HG03432 (cell line): ENCODE results near the gene AREG.
"Not testable (repeated sequence)": the region's sequence is repeated elsewhere in the genome, so short reads cannot be mapped to it uniquely, and the experiment has no call there.

Source experiments
- ATAC-seq: cut with Tn5 transposase; IDR thresholded peaks from one replicate; pipeline ENCODE4 v1.9.1; 2021; ENCODE audit warnings: mild to moderate bottlenecking, moderate library complexity; ENCODE audit not compliant: unreplicated experiment

AREG gene, protein sequence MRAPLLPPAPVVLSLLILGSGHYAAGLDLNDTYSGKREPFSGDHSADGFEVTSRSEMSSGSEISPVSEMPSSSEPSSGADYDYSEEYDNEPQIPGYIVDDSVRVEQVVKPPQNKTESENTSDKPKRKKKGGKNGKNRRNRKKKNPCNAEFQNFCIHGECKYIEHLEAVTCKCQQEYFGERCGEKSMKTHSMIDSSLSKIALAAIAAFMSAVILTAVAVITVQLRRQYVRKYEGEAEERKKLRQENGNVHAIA

DNA sequence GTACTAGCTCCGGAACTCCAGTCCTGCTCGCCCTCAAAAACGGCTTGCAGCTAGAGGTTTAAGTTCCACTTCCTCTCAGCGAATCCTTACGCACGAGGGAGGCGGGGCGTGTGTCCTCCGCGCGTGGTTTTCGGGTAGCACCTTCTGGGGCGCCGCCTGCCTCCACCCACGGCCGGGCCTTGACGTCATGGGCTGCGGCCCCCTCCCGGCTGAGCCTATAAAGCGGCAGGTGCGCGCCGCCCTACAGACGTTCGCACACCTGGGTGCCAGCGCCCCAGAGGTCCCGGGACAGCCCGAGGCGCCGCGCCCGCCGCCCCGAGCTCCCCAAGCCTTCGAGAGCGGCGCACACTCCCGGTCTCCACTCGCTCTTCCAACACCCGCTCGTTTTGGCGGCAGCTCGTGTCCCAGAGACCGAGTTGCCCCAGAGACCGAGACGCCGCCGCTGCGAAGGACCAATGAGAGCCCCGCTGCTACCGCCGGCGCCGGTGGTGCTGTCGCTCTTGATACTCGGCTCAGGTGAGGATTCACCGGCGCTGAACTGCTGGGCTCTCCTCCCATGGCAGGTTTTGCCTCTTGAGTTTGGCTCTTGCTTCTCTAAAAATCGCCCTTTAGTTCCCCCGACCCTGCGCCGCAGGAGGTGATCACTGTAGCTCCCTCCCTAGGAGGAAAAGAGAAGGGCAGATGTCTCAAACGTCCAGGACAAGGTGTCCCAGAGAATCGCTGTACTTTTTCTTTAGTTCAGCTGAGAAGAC is at the start of gene AREG:
AREG (plus strand) TSS at position 246 of the 752 bp plus-strand sequence; CDS start at position 456, 210 bp downstream.
- ATAC-seq: peak; percentile 94

DNA sequence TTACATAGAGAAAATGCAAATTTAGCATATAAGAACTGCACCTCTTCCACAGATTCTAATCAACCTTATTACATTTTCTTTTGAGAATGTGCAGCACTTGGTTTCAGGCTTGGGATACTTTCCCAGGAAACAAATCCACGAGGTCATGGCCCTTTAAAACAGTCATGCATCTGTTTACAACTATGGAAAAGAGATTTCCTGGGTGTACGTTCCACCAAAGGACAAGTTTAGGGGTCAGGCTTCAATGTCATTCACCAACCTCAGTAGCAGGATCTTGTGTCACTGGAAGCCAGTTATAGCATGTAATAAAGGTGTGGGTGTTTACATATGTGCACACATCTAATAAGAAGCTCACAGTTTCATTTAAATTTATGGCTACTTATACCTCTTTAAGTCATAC is 49.3 kb upstream of the AREG start:
- no peak for ATAC-seq

DNA sequence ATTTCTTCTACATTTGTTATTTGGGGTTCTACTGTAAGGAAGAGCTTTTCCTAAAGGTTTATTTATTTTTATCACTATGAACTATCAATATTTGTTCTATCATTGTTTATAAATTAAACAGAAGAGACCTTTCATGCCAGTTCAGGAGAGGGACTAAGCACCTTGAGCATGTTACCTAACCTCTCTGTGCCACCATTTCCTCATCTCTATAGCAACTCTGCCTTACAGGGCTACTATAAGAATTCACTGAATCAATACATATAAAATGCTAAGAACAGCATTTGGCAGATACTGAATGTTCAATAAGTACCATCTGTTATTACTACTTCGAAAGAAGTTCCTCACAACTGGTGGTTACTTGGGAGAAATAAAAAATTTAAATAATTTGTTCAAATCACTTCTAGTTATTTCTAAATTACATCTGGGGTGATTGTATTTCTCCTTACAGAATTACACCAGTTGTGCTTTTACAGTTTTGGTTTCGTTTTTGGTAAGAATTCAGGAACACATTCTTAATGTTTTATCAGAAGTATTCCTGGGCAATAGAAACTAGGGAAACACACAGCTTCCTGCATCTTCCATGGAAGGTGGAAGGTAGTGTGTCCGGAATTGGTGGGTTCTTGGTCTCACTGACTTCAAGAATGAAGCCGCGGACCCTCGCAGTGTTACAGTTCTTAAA is 47.0 kb upstream of the AREG start:
- peak; percentile 65 for ATAC-seq

DNA sequence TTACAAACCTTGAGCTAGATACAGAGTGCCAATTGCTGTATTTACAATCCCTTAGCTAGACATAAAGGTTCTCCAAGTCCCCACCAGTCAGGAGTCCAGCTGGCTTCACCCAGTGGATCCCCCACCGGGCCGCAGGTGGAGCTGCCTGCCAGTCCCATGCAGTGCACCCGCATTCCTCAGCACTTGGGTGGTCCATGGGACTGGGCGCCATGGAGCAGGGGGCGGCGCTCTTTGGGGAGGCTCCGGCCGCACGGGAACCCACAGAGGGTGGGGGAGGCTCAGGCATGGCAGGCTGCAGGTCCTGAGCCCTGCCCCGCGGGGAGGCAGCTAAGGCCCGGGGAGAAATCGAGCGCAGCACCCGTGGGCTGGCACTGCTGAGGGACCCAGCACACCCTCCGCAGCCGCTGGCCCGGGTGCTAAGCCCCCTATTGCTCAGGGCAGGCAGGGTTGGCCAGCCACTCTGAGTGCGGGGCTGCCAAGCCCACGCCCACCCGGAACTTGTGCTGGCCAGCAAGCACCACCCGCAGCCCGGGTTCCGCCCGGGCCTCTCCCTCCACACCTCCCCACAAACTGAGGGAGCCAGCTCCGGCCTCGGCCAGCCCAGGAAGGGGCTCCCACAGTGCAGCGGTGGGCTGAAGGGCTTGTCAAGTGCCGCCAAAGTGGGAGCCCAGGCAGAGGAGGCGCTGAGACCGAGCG is 45.9 kb upstream of the AREG start:
- ATAC-seq: not testable (repeated sequence)

DNA sequence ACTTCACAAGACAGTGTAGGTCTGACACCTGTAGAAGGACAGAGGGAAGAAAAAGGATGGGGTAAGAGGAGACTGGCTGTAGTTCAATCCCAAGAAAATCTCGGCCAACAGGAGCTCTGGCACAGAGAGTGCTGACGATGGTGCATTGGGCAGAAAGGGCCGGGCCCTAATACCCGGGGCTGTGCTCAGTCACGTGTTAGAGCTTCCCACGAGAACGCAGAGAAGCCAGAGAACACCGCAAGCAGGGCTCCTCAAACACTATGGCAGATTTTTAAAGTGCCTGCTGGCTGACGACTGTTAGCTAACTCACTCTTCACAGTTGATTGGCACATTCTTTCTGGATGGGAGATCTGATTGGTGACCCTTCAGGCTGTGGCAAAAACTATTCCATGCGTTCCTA is 44.5 kb upstream of the AREG start:
- ATAC-seq: no peak

DNA sequence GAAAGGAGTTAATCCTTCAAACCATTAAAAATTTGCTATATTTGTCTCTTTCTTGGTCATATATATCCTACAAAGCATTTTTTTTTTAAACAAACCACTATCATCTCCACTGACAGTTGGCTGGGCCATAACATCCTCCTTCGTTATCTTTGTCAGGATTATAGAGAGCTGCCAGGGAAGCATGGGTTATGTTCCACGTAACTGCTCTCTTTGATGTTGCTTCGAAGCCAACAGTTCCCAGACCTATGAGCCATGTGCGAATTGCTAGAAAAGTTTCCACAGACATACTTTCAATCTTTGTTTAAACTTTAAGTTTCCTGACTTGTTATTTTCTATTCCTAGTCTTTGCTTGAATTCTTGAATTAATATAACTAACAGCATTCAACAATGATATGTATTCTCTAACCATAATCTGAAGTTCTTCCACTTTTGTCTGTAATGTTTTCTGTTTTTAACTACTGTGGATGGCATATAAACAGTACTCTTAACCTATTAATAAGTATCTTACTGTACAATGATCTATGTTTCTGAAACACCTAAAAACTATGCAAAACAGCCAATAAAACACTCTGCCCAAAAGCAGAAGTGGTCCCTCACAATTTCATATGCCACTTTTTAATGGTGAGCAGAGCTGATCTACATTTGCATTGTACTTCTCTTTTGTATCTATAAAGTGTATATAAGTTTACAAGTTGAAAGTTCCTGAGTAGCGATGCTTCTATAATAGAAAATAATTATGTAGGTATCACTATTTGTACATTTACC is 42.1 kb upstream of the AREG start:
- peak; percentile 93 for ATAC-seq

DNA sequence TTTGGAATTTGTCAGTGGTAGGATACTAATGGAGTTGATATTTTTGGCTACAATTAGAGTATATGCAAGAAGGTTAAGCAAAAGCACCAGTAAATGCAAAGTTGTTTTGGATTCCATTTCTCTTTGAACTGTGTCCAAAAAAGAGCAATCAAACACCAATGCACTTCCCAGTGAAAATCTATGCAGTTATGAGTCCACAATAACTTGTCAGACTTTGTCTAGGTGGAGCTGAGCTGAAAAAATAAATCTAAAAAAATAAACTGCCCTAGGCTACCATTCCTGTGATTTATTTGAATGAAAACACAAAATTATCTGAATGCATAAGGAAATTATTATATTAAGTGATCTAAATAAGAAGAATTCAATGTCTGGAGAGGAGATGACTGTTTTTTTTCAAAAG is 37.0 kb upstream of the AREG start:
- ATAC-seq: no peak

DNA sequence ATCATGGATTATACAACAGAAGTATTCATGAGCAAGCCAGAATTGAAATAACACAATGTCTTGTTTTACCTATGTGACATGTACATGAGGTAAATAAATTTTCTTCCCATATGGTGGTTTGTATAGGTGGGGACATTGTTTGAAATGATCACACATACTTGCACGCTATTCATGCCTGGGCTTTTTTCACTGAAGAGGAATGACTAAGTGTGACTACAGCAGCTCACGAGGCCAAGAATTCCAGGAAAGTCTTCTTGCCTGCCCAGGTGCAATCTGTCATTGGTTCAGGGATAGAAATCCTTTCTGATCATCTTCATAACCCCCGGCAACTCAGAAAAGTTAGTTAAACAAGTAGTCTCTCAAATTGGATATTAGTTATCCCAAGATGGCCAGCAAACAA is 36.3 kb upstream of the AREG start:
- no peak for ATAC-seq

DNA sequence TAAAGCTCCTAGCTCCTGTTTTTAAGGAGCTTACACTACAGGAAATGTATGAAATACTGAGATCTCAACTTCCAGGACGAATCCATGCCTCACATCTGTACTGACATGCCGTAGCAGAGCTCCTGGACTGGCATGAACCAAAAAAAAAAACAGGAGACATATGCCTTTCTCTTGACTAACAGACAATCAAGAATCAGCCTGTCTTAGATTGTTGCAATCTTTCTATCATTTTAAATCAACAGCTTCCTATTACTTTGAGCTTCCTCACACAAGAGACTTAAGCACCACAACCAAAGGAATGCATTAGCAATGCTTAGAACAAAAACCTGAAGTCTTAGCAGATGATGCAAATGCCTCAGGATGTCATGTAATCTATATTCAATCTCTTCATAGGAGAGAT is 34.7 kb upstream of the AREG start:
- ATAC-seq: no peak

DNA sequence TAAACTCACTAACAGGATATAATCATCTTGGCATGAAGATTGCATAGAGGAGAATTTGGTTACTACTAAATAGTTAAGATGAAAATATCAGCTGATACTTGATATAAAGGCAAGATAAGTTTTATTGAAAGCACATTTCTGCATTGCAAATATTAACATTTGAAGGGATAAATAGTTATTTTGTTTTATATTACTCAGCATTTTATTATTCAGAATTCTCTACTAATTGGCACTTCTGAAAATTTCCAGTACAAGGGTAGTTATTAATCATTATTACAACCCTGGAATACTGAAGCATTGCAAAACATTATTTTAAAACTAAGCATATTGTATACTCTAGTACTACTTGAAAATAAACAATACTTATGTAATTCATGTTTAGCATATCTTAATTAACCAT is 32.7 kb upstream of the AREG start:
- ATAC-seq: no peak

DNA sequence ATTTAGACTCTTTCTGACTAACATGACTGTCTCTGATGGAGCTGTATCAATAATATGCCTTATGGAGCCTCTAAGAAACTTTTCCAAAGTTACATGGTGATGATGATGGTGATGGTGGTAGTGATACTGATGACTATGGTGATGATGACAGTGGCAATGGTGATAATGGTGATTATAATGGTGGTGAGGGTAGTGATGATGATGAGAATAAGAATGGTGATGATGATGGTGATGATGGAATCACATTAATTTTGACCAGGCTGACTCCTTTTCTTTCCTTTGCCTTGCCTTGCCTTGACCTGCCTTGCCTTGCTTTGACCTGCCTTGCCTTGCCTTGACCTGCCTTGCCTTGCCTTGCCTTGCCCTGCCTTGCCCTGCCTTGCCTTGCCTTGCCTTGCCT is 31.7 kb upstream of the AREG start:
- ATAC-seq: no peak

DNA sequence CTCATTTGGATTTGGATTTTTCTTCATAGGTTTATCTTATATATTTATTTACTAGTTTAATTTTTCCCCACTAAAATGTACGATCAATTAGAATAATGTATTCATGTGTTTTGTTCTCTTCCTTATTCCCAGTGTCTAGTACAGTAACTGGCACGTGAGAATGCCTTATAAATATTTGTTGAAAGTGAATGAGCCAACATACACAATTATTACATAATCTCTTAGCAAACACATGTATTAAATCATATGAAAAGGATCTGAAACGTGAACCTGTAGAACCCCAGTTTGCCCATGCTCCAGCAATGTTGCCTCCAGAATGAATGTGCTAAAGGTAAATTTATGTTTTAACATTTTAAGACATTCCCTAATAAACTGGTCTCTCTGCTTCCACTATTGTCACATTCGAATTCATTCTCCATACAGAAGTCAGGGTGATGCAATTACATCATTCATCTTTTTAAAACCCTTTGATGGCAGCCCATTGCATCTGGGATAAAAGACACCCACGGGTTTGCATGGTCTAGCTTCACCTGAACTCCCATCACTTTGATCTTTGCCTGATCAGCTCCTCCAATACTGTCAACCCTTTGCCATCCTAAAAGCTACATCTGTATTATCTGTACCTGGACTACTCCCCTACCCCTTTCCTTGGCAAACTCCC is 30.7 kb upstream of the AREG start:
- no peak for ATAC-seq

DNA sequence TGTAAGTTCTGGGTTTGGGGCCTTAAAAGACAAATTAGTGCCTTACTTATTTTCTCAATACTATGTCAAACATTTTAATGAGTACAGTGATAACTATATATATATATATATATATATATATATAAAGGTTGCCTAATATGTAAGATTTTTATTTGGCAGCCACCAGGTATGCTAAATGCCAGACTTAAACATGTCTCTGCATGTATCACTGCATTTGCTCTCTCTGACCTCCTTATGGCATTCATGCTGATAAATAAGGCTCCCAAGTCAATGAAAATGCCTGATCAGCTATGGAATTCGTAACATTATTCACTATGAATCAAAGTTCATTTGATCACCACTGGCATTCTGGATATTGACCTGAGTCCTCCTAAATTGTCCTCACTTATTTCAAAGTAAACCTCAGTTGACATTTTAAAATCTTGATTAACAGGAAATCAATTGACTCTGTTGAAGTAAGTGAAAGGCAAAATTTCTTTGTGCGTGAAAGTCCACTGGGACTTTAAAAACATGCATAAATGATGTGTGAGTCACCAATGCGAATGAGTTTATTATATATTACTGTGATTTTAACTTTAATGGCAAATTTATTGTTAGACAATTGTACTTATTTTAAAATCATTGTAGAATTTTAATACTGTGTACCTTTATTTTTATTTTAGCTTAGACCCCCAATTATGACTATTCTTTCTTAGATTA is 29.2 kb upstream of the AREG start:
- no peak for ATAC-seq

DNA sequence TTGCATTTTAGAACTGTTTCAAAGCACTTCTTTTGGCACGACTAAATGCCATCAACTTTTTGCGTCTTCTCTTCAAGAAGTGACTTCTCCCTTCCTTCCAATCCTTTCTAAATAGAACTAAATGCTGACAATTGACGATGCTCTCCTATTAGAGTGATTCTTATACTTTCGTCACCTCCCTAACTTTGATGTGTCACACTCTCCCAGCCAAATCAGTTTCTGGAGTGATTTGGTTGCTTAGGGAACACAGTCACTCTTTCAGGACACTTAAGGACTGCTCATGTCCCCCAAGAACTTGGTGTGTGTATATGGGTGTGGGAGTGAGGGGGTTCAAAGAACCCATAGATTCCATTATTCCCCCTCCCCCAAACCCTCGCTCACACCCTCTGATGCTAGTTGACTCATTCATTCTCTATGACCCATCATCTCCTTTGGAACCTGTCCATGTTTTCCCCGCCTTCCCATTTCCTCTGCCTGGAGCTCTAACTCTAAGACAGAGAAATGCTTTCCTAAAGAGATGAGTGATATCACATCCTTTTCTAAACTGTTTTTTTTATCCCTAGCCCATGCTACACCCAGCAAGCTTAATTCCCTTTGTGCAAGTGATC is 26.8 kb upstream of the AREG start:
- no peak for ATAC-seq

DNA sequence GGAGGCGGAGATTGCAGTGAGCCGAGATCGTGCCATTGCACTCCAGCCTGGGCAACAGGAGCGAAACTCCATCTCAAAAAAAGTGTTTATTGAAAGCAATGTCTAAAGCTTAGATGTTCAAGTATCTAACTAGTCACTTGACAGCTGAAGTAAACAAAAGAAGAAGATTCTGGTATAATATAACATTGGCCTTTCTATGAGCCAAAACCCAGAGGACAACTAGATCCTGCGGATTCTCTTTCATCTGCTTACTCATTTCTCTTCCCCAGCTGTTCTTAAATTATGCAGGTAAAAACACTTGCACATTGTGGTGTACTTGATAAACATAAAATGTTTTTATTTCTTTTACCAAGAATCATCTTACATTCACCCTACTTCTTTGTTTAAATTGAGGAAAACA is 24.1 kb upstream of the AREG start:
- no peak for ATAC-seq

DNA sequence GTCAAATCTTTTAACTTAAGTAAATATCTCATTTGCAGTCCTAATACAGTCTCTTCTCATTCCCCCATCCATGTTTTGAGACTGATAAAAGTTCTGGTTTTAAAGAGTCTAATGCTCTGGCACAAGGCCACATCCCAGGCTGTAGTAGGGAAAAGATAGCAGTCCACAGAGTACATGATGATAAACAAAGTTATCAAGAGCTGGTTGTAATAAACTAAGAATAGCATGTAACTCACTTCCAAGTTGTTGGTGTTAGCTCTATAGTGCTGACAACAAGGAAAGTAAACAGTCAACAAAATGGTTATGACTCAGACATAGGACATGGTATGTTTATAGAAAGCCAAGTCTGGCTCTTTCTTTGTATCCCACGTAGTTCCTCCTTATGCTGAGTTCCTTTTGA is 21.8 kb upstream of the AREG start:
- no peak for ATAC-seq

DNA sequence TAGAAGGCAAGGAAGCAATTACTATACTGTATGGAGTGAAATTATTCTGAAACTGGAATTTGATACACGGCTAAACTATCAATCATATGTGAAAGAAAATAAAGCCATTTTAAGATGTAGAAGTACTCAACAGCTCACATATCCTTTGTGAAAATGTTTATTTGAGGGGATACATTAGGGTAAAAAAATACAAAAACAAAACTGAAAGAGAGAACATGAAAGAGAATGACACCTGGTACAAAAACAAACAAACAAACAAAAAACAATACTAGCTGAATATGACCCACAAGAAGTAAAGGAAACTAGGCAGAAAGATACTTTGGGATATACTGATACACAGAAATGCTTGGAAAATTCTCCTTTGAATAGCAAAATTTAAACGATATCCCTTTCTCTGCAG is 20.8 kb upstream of the AREG start:
- ATAC-seq: no peak

DNA sequence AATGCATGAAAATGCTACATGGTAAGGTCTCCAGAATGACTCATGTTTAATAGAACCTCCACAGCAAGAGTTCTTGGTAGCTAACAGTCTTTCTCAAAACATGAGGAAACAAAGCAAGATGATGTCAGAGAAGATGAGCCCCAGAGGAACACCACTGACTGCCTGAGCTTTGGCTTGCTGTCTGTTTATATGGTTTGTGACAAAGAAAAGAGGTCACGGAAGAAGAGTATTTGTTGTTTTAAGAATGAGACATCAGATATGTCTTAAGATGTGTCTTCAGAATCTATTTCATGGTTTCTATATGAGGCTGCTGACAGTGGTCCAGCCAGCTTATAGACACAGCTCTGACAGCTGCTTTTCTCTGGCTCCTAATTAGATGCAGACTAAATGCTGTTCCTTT is 18.8 kb upstream of the AREG start:
- no peak for ATAC-seq

DNA sequence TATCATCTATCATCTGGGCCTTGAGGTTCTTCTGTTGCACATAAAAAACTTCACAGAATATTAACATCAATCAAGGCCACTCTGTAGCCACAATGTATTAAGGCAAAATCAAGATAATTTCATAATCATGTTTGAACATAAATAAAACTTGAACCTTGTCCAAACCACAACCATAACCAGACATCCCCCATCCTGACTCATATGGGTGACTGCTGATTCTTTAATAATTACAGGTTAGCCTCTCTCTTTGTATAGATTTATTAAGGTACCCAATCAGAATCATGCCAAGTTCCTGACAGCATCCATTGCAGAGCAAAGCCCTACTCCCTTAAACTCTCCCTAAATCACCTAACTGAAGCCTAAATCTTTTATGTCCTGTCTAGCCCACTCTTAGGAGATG is 16.7 kb upstream of the AREG start:
- no peak for ATAC-seq
